ENCODE measurements around the gene ITGA11. TPM values are rescaled to one million over a fixed set of nuclear protein-coding genes. Genes with fewer than 3 reads are reported as not detected.

The ITGA11 gene
- total and polyA plus RNA-seq, 2 of the 13 experiments (the other 11 are each of a cell fraction or from before 2014, with no cell fraction given), result not detected

DNA sequence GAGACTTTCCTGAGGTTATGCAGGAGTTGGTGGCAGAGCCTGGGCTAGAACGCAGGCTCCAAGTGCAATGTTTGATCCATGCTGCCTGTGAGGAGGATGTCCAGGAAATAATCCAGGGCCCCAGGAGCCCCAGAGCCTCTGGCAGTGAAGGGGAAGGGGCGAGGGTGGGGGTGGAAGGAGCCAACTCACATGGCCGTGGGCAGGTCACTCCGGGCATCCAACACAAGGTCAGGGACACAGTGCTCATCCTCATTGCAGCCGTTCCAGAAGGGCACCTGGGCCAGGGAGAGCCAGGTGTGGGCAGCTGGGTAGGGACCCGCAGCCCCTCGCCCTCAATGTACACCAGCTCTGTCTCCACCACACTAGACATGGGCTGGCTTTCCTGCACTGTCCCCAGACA lies 110.7 kb downstream of the ITGA11 start:
- no peak for FAIRE-seq
- in situ Hi-C loops (cut with HindIII; ENCODE audit: extremely low pct_ligation_motif_present, low pct_unique_long_range_greater_than_20kb) (no loop called here), intact Hi-C loops (cut with micrococcal nuclease; ENCODE audit: unreplicated experiment) (no loop called here)
- Histone ChIP-seq H2AFZ (ENCODE audit: low read length) (no peak overlapping the region), H3K9ac (ENCODE audit: insufficient read depth, low read depth, low read length) (no peak overlapping the region), H3K4me1 (ENCODE audit: insufficient read depth, low read length) (no peaks in the 10 kb centered on the region), H3K4me3 (replicated peaks in 1 of 3; ENCODE audit: insufficient read depth in 1 of 3, low read depth in 2 of 3, low read length in 3 of 3) (no peak overlapping the region), H3K36me3 (replicated peaks in 1 of 2; ENCODE audit: control insufficient read depth in 1 of 2, insufficient read depth in 2 of 2, low read length in 2 of 2) (no peaks in the 10 kb centered on the region), H3K27me3 (ENCODE audit: control insufficient read depth in 1 of 2, insufficient read depth in 2 of 2, low read length in 2 of 2) (peaks cover 7 to 59% of the 10 kb centered on the region in 2 experiments; a peak in 4 of 5 replicates), H3K27ac (ENCODE audit: extremely low read length, insufficient read depth, low read length) (no peak overlapping the region), H3K79me2 (ENCODE audit: insufficient read depth, low read length) (no peaks in the 10 kb centered on the region), H3K4me2 (ENCODE audit: low read depth, low read length) (no peak overlapping the region), H4K20me1 (ENCODE audit: insufficient read depth, low read length) (peaks cover 4% of the 10 kb centered on the region; the same call in 1 of the 2 replicates), H3K9me3 (ENCODE audit: low read length) (no peaks in the 10 kb centered on the region)
- CTCF ChIA-PET (ENCODE audit: low intra/inter-chr PET ratio, low total read pairs), result no interaction called here
- ATAC-seq, result no peak
- 14% methylated on average over 2 of the region's 7 CpGs for WGBS (ENCODE audit: low lambda C conversion rate)
- no TSS peak for BruUV-seq (replicated peaks)
- DNase-seq (ENCODE audit: low spot score), result no peak
- POLR2A ChIA-PET, result no interaction called here
- TF ChIP-seq MED8 (CRISPR knock-in tag; IDR thresholded peaks at IDR 0.05; ENCODE audit: insufficient replicate concordance) (no peak), ZC3H4 (CRISPR knock-in tag; IDR thresholded peaks at IDR 0.05; ENCODE audit: borderline replicate concordance) (no peak), AKAP8 (CRISPR knock-in tag; IDR thresholded peaks at IDR 0.05) (no peak), CBX1 (IDR thresholded peaks at IDR 0.05; ENCODE audit: low read depth) (no peak), ZNF572 (CRISPR knock-in tag; IDR thresholded peaks at IDR 0.05) (no peak), GABPB1 (CRISPR knock-in tag; IDR thresholded peaks at IDR 0.05) (no peak), ZNF337 (CRISPR knock-in tag; IDR thresholded peaks at IDR 0.05; ENCODE audit: borderline replicate concordance, low read depth) (no peak), IKZF1 (IDR thresholded peaks at IDR 0.05) (no peak), ATF4 (CRISPR knock-in tag; IDR thresholded peaks at IDR 0.05) (no peak), ISL2 (CRISPR knock-in tag; IDR thresholded peaks at IDR 0.05) (no peak), ZNF709 (CRISPR knock-in tag; IDR thresholded peaks at IDR 0.05) (no peak), ATF3 (CRISPR knock-in tag; IDR thresholded peaks at IDR 0.05) (no peak), KAT7 (CRISPR knock-in tag; IDR thresholded peaks at IDR 0.05; ENCODE audit: borderline replicate concordance) (no peak), ZNF136 (CRISPR knock-in tag; IDR thresholded peaks at IDR 0.05; ENCODE audit: low read depth) (no peak), CEBPG (CRISPR knock-in tag; IDR thresholded peaks at IDR 0.05) (no peak), NR2F2 (IDR thresholded peaks at IDR 0.05; ENCODE audit: borderline replicate concordance, low read depth) (no peak), HNRNPH1 (optimal IDR thresholded peaks at IDR 0.05; ENCODE audit: low read depth, low read length) (no peak)
- TF ChIP-seq, protein P1, sequence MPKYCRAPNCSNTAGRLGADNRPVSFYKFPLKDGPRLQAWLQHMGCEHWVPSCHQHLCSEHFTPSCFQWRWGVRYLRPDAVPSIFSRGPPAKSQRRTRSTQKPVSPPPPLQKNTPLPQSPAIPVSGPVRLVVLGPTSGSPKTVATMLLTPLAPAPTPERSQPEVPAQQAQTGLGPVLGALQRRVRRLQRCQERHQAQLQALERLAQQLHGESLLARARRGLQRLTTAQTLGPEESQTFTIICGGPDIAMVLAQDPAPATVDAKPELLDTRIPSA (CRISPR knock-in tag; IDR thresholded peaks at IDR 0.05; ENCODE audit: borderline replicate concordance), result no peak
